Activated CD4-positive, alpha-beta T cell treated with anti-CD3 and anti-CD28 coated beads for 36 hours (primary cell): ENCODE data around the gene OSTN. TPM values are rescaled to one million over a fixed set of nuclear protein-coding genes. Genes with fewer than 3 reads are reported as not detected.

Experiments used
- ATAC-seq: fragments of 200-7000 bp; cut with Tn5 transposase; one replicate; pipeline ENCODE4 v1.10.0; 2021; ENCODE audit warnings: mild to moderate bottlenecking, moderate library complexity
- CTCF ChIA-PET: fragments of 350-600 bp; sonication (Branson Sonifier 250); formaldehyde crosslinking; loops from one replicate; lab custom pipeline; 2021; ENCODE audit warnings: antibody characterized with exemption; lab: Charles Lee
- POLR2A ChIA-PET: fragments of 350-600 bp; sonication (Branson Sonifier 250); formaldehyde crosslinking; loops from one replicate; lab custom pipeline; 2021; ENCODE audit warnings: antibody characterized with exemption, inconsistent platforms; lab: Charles Lee
- DNase-seq: peaks from one replicate; pipeline ENCODE4 v3.0.0-alpha.2; 2020
- H3K27ac Mint-ChIP-seq: one replicate; pipeline ENCODE4 v1.8.0; 2021; ENCODE audit warnings: mixed read lengths
- H3K27me3 Mint-ChIP-seq: one replicate; pipeline ENCODE4 v1.8.0; 2021; ENCODE audit warnings: mixed read lengths
- H3K36me3 Mint-ChIP-seq: one replicate; pipeline ENCODE4 v1.8.0; 2021; ENCODE audit warnings: low read depth, mixed read lengths
- H3K4me1 Mint-ChIP-seq: one replicate; pipeline ENCODE4 v1.8.0; 2021; ENCODE audit warnings: mixed read lengths
- H3K4me3 Mint-ChIP-seq: one replicate; pipeline ENCODE4 v1.8.0; 2021; ENCODE audit warnings: mild to moderate bottlenecking, moderate library complexity, mixed read lengths
- H3K9me3 Mint-ChIP-seq: one replicate; pipeline ENCODE4 v1.8.0; 2021; ENCODE audit warnings: low read depth, mixed read lengths
- intact Hi-C, 2 experiments: fragments of 100-400 bp; cut with DNase I in 1 of 2; cut with micrococcal nuclease in 1 of 2; formaldehyde crosslinking; loops; one replicate each; pipeline versions ENCODE4 v1.14.2 to v1.15.1; 2022 to 2024; cut with DNase I, micrococcal nuclease
- total RNA-seq, 2 experiments: library from RNA; stranded (reverse); gene quantifications; one replicate each; pipeline ENCODE4 v1.2.3, GENCODE V29; 2021

OSTN gene
- total RNA-seq, 2 experiments from 2014 or later = not detected

DNA sequence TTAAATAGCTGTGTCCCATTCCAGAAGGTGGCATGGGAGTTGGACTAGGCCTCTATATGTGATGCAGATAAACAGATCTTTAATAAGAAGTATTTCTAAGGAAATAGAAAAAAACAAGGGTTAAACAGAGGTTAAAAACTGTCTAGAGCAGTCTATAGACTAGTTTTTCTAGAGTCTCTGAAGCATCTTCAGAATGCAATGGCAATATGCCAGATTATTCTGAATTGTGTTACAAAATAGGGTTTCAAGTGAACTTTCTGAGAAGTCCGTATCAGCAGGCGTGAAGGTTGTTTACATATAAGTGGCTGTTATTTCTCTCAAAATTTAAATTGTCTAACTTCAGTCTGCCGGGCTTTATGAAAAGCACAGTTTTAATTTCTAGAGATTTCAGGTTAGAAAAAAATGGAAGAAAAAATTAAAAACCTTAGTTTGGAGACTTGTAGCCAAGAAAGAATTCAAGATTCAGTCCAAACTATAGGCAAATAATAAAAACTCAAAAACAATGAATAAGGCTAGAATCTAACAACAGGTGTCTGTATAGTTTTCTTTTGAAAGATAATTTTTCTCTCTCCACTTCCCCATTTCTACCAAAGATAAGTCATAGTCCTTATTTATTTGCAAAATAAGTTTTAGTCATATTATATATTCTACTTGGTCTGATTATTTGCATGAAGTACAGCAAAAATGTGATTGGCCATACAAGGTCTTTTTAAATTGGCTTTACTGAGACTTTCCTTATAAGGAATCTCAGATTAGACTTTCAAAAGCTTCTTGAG lies 55.2 kb downstream of the OSTN start:
- ATAC-seq (no peak), DNase-seq (no peak)
- H3K36me3 Mint-ChIP-seq = no peaks in the 10 kb centered on the region
- no peaks in the 10 kb centered on the region for H3K4me1 Mint-ChIP-seq
- intact Hi-C loops = no loop called here
- no peak overlapping the region for H3K27ac Mint-ChIP-seq
- no peaks in the 10 kb centered on the region for H3K9me3 Mint-ChIP-seq
- ChIA-PET POLR2A (no interaction called here), CTCF (interaction anchor here (2.4 kb wide), 1 partner anchor 10 kb away, joined by 12 read pairs; no protein-coding TSS in a partner anchor)
- no peak overlapping the region for H3K4me3 Mint-ChIP-seq
- no peaks in the 10 kb centered on the region for H3K27me3 Mint-ChIP-seq

- H3K9me3 Mint-ChIP-seq = no peaks in the 10 kb centered on the region
- no peaks in the 10 kb centered on the region for H3K27me3 Mint-ChIP-seq
- CTCF ChIA-PET = no interaction called here
- ATAC-seq (no peak), DNase-seq (no peak)
- H3K27ac Mint-ChIP-seq = no peak overlapping the region
- H3K36me3 Mint-ChIP-seq = no peaks in the 10 kb centered on the region
- no peaks in the 10 kb centered on the region for H3K4me1 Mint-ChIP-seq
- intact Hi-C loops = no loop called here
- POLR2A ChIA-PET = no interaction called here
- H3K4me3 Mint-ChIP-seq = no peak overlapping the region
These were observed 56.1 kb downstream of the OSTN start for GRCh38 chr3:191255156-191255555.

- POLR2A ChIA-PET = no interaction called here
- H3K27ac Mint-ChIP-seq = no peak overlapping the region
- H3K9me3 Mint-ChIP-seq = no peaks in the 10 kb centered on the region
These were observed 57.4 kb downstream of the OSTN start for GRCh38 chr3:191256405-191256804.

DNA sequence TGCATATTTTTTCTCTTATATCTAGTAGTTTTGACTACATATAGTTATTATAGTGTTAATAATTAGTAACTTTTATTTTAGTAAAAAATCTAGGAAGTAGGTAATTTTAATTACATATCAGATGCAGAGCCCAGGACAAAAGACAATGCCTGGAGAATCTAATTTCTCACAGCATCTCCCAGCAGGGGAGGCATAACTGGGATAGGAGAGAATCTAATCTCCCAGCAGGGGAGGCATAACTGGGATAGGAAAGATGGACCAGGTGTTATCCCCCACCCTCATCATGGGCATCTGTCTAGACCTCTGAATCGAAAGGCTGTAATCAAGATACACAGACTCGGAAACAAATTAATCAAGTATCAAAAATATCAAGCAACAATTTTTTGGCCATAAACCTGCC lies 58.2 kb downstream of the OSTN start:
- Mint-ChIP-seq H3K9me3 (no peaks in the 10 kb centered on the region), H3K4me3 (no peak overlapping the region)
- CTCF ChIA-PET = no interaction called here

More at GRCh38 chr3:191256405-191256804, 57.4 kb downstream of the OSTN start:
- H3K4me1 Mint-ChIP-seq = no peaks in the 10 kb centered on the region
- intact Hi-C loops = no loop called here
- peaks cover 2% of the 10 kb centered on the region for H3K27me3 Mint-ChIP-seq
- no peak overlapping the region for H3K4me3 Mint-ChIP-seq
- CTCF ChIA-PET = no interaction called here
- no peak for ATAC-seq
- no peak for DNase-seq
- no peaks in the 10 kb centered on the region for H3K36me3 Mint-ChIP-seq

DNA sequence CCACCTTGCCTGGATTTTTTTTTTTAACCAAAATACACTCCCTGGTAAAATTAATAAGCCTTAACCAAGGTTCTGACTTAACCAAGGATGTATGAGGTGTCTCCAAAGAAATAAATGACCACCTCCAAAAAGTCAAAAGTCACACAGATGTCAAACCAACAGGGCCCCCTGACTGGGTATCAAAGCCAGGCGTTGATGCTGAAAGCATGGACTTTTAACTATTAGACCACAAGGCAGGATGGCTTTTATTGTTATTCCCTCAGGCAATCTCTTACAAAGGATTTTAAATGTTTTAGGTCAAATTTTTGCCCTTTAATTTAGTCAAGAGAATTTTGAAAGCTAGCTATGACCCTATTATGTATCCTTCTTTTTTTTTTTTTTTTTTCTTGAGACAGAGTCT lies 60.4 kb downstream of the OSTN start:
- intact Hi-C loops = no loop called here
- H3K9me3 Mint-ChIP-seq = no peaks in the 10 kb centered on the region
- CTCF ChIA-PET = interaction anchor here (1.0 kb wide), 1 partner anchor 21 kb away, joined by 5 read pairs; no protein-coding TSS in a partner anchor
- H3K36me3 Mint-ChIP-seq = no peaks in the 10 kb centered on the region
- H3K4me1 Mint-ChIP-seq = no peaks in the 10 kb centered on the region
- POLR2A ChIA-PET = no interaction called here
- peaks cover 2% of the 10 kb centered on the region for H3K27me3 Mint-ChIP-seq
- ATAC-seq (no peak), DNase-seq (no peak)
- H3K27ac Mint-ChIP-seq = no peak overlapping the region
- no peak overlapping the region for H3K4me3 Mint-ChIP-seq

More for the DNA sequence above, 58.2 kb downstream of the OSTN start:
- ATAC-seq = no peak
- intact Hi-C loops = no loop called here
- no peak overlapping the region for H3K27ac Mint-ChIP-seq
- peaks cover 2% of the 10 kb centered on the region for H3K27me3 Mint-ChIP-seq
- H3K36me3 Mint-ChIP-seq = no peaks in the 10 kb centered on the region
- POLR2A ChIA-PET = no interaction called here
- no peak for DNase-seq
- H3K4me1 Mint-ChIP-seq = no peaks in the 10 kb centered on the region

DNA sequence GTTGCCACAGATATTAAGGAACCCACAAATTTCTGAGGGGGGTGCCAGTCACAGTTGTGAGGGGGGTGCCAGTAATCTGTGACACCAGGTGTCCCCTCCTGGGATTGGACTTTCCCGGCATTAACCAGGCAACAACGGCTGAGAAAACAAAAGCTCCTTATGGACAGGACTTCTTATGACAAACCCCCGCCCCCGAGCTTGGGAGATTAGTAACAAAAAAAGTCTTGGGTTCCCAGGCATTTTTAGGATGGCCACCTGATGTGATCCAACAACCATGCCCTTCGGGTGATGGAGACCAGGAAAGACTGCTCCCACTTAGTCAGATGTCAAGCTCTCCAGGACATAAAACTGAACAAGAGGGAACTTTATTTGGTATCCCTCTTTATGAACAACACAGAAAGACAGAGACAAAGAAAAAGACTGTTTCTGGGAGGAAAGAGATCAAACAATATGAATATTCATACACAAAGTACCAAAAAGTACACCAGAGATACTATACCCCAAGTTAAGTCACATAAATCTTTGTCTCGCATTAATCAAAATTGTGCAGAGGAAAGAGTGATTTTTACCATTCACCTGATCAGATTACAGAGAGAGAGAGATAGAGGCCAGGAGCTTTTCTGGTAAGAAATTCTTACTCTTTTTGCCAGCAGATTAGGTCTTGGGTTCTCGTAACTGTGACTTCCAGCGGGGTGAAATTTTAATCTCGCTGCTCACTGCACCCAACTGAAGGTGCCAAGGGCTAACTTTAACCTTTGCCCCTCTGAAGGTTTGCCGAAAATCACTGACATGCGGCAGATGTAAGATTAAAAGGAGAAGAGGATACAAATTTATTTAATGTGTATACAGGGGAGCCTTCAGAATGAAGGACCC lies 61.6 kb downstream of the OSTN start:
- CTCF ChIA-PET = interaction anchor here (0.9 to 1.0 kb wide), 2 partner anchors 9 to 22 kb away, joined by 3 to 5 read pairs; no protein-coding TSS in a partner anchor
- DNase-seq = no peak
- POLR2A ChIA-PET = interaction anchor here (0.6 kb wide), 1 partner anchor 1254 kb away, joined by 4 read pairs; no protein-coding TSS in a partner anchor
- Mint-ChIP-seq H3K36me3 (no peaks in the 10 kb centered on the region), H3K4me1 (no peaks in the 10 kb centered on the region), H3K27ac (no peak overlapping the region), H3K27me3 (peaks cover 2% of the 10 kb centered on the region), H3K9me3 (no peaks in the 10 kb centered on the region), H3K4me3 (no peak overlapping the region)
- no peak for ATAC-seq
- intact Hi-C loops = no loop called here

GRCh38 chr3:191261304-191261638 lies 62.2 kb downstream of the OSTN start:
- Mint-ChIP-seq H3K4me3 (no peak overlapping the region), H3K27ac (no peak overlapping the region), H3K9me3 (no peaks in the 10 kb centered on the region), H3K27me3 (peaks cover 2% of the 10 kb centered on the region), H3K4me1 (no peaks in the 10 kb centered on the region), H3K36me3 (no peaks in the 10 kb centered on the region)
- ATAC-seq = no peak
- intact Hi-C loops = no loop called here
- ChIA-PET CTCF (interaction anchor here (0.9 kb wide), 1 partner anchor 8 kb away, joined by 3 read pairs; no protein-coding TSS in a partner anchor), POLR2A (no interaction called here)
- no peak for DNase-seq

DNA sequence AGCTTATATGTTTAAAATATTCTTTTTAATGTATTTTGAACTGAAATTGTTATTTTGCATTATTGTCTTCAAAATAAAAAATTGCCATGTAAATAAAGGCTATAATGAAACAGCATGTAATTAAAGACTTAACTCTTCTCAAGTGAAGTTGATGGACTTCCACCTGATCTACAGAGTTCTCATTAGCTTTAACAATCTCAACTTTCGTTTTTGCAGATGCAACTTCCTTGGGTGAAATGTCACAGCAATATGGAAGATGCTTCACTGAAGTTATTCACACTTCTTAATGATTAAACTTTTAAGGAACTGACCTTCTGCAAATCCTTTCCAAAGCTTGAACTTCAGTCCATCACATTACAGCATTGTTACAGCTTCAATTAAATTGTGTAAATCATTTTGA lies 63.6 kb downstream of the OSTN start:
- ATAC-seq (no peak), DNase-seq (no peak)
- Mint-ChIP-seq H3K4me3 (no peak overlapping the region), H3K36me3 (no peaks in the 10 kb centered on the region), H3K4me1 (no peaks in the 10 kb centered on the region), H3K27me3 (peaks cover 2% of the 10 kb centered on the region), H3K27ac (no peak overlapping the region), H3K9me3 (no peaks in the 10 kb centered on the region)
- intact Hi-C loops = no loop called here
- ChIA-PET POLR2A (no interaction called here), CTCF (interaction anchor here (1.1 kb wide), 1 partner anchor 13 kb away, joined by 4 read pairs; no protein-coding TSS in a partner anchor)

DNA sequence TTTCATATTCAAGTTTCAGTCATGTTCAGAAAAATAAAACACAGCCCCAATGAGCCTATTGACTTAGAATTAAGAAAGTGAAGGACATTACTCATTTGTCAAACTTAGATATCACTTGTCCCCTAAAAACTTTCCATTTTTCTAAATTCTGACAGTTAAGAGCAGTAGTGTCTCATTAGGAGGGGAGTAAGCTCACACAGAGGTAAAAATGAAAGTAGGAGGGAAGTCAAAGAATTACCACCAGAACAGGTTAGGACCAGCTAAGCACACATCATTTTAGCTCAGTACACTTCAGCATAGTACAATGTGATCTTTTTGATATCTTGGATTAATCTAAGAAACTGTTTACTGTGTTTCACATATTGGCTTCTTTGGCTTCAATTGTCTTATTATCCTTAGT lies 64.3 kb downstream of the OSTN start:
- H3K4me1 Mint-ChIP-seq = no peaks in the 10 kb centered on the region
- CTCF ChIA-PET = interaction anchor here (1.1 kb wide), 1 partner anchor 14 kb away, joined by 4 read pairs; no protein-coding TSS in a partner anchor

DNA sequence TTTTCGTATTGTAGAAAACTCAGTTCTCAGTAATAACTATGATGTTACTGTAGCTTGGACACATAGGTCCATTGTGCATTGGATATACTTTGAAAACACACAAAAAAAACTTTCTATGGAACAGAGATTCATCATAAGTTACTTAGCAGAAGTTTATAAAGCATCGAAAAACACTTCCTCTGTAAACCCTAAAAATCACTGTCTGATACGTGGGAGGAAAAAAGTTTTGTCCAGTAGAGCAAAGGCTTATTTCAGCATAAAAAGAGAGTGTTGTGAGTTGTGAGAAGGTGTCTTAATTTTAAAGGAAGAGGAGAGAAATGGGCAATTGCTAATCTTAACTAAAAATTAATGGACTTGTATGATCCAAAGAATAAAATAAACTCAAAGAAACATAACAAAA lies 64.8 kb downstream of the OSTN start:
- peaks cover 2% of the 10 kb centered on the region for H3K27me3 Mint-ChIP-seq
- H3K4me1 Mint-ChIP-seq = no peaks in the 10 kb centered on the region
- H3K9me3 Mint-ChIP-seq = no peaks in the 10 kb centered on the region
- no peak overlapping the region for H3K4me3 Mint-ChIP-seq
- intact Hi-C loops = no loop called here
- H3K27ac Mint-ChIP-seq = no peak overlapping the region
- POLR2A ChIA-PET = no interaction called here
- ATAC-seq = no peak
- H3K36me3 Mint-ChIP-seq = no peaks in the 10 kb centered on the region
- no peak for DNase-seq
- CTCF ChIA-PET = interaction anchor here (1.1 kb wide), 1 partner anchor 14 kb away, joined by 4 read pairs; no protein-coding TSS in a partner anchor

More for the DNA sequence above, 64.3 kb downstream of the OSTN start:
- intact Hi-C loops = no loop called here
- POLR2A ChIA-PET = no interaction called here
- no peaks in the 10 kb centered on the region for H3K36me3 Mint-ChIP-seq
- no peak for DNase-seq
- peaks cover 2% of the 10 kb centered on the region for H3K27me3 Mint-ChIP-seq
- no peaks in the 10 kb centered on the region for H3K9me3 Mint-ChIP-seq
- no peak overlapping the region for H3K27ac Mint-ChIP-seq
- ATAC-seq = no peak
- no peak overlapping the region for H3K4me3 Mint-ChIP-seq

GRCh38 chr3:191268737-191269136 lies 69.7 kb downstream of the OSTN start:
- Mint-ChIP-seq H3K27ac (no peak overlapping the region), H3K4me1 (no peaks in the 10 kb centered on the region)
- intact Hi-C loops = no loop called here

More at GRCh38 chr3:191268737-191269136, 69.7 kb downstream of the OSTN start:
- Mint-ChIP-seq H3K27me3 (peaks cover 5% of the 10 kb centered on the region), H3K9me3 (no peaks in the 10 kb centered on the region), H3K36me3 (no peaks in the 10 kb centered on the region), H3K4me3 (no peak overlapping the region)
- ChIA-PET CTCF (no interaction called here), POLR2A (no interaction called here)
- ATAC-seq (no peak), DNase-seq (no peak)
